KG1 (cell line): ENCODE measurements around the gene CORO2B.

Source experiments
- DNase-seq: peaks from one replicate; lab custom pipeline; 2025; lab: John Stamatoyannopoulos, UW

The CORO2B gene

GRCh38 chr15:68774521-68775235, 195.9 kb downstream of the CORO2B start:
- DNase-seq = no peak

- no peak for DNase-seq
These were observed 196.4 kb downstream of the CORO2B start for GRCh38 chr15:68775236-68775577.

GRCh38 chr15:68775671-68776476, 197.1 kb downstream of the CORO2B start:
- no peak for DNase-seq

GRCh38 chr15:68776477-68777270, 197.9 kb downstream of the CORO2B start:
- no peak for DNase-seq
